GM18861 (cell line): ENCODE data around the gene MIP.
"Not testable (repeated sequence)": the region's sequence is repeated elsewhere in the genome, so short reads cannot be mapped to it uniquely, and the experiment has no call there.

Experiments used
- ATAC-seq: cut with Tn5 transposase; IDR thresholded peaks from one replicate; pipeline ENCODE4 v1.9.1; 2021; ENCODE audit not compliant: unreplicated experiment

The MIP gene

DNA sequence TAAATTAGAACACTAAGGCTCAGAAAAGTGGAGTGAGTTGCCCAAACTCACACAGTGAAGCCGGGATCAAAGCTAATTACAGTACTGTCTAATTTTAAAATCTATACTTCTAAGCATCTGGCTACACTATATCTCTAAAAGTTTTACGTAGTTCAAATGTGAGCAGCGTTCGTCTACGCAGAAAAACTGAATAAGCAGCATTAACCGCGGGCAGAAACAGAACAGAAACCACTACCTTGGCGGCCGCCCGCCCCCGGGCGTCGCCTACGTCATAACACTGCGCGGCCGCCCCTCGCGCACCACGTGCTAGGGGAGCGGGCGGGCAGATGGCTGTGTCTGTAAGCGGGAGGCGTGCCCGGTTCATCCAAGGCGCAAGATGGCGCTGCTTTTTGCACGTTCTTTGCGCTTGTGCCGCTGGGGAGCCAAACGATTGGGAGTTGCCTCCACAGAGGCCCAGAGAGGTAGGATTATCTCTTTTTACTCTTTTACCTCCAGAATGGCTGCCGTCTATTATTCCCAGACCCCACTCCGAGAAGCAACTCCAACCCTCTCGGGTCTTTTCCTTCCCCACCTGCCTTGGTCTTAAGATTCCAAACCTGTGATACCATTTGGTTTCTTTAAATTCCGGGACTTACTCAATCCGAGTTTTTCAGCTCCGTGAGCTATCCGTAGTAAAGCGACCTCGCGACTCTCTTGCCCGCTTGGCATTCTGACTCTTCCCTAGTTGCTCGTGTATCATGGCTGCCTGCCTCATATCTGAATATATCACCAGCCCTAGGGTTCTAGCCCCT is 14.0 kb upstream of the MIP start, which contains the start of gene SPRYD4:
Gene SPRYD4, plus strand, starts transcription at position 363 of the 791 bp plus-strand sequence. Its CDS starts 14 bp downstream, at position 377.
- peak; percentile 80 for ATAC-seq

DNA sequence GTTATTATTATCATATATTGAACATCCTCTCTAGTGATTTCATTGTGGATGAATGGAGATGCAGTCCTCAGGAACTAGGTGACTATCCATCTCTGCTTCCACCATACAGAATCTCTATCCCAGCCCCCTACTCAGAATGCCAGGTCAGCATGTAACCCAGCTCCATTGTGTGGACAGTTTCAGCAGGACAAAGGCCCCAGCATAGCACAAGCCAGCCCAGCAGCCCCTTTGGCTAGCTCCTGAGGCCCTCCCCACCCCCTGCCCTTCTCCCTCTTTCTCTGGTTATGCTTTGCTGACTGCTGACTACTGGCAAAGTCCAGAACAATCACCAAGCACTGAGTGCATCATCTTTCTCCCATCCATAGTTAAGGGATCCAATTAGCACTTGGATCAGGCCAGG is 8.1 kb upstream of the MIP start:
- no peak for ATAC-seq

- ATAC-seq: no peak
Observed at GRCh38 chr12:56461235-56462159, 7.0 kb upstream of the MIP start.

- ATAC-seq: no peak
Observed at GRCh38 chr12:56457817-56458216, 3.4 kb upstream of the MIP start.

- ATAC-seq: no peak
Observed at GRCh38 chr12:56451147-56451546, 3.3 kb downstream of the MIP start.

GRCh38 chr12:56450241-56450640 is 4.2 kb downstream of the MIP start:
- no peak for ATAC-seq

GRCh38 chr12:56449622-56449984 is 4.9 kb downstream of the MIP start:
- no peak for ATAC-seq

DNA sequence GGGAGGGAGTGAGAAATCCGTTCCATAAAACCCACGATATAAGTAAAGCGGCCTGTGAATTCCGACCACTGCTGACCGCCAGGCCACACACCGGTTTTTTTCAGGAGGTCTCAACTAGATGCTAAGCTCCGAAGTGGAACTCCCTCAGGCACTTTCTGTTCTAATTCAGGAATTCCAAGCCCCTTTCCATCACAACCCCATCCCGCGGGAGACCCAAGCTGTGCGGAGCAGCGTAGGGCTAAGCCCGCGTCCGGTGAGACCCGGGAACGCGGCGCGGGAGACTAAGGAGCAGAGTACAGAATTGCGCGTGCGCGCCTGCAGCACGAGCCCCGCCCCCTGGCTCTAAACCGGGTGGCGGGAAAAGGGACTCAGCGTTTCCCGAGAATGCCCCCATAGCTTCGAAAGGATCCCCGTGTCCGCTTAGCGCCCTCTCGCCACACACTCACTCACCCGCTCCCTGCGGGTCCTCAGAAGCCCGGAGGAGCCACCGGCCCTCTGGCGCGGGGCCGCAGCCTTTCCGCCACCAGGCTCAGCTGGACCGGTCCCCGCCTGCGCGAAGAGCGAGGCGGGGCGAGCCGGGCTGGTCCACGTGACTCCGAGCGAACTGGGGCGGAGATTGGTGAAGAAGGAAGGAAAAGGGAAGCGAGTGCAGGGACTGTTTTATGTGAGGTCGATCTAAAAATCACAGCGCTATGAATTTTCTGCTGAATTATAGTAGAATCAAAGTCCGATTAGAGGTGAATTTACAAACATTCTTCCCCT is 5.4 kb downstream of the MIP start, which contains the start of gene TIMELESS:
Gene TIMELESS, minus strand, starts transcription at position 567 of the 762 bp plus-strand sequence. CDS start 15,256 bp downstream, outside the sequence.
- peak; percentile 84 for ATAC-seq

- ATAC-seq: not testable (repeated sequence)
Observed at GRCh38 chr12:56443208-56443607, 11.2 kb downstream of the MIP start.

DNA sequence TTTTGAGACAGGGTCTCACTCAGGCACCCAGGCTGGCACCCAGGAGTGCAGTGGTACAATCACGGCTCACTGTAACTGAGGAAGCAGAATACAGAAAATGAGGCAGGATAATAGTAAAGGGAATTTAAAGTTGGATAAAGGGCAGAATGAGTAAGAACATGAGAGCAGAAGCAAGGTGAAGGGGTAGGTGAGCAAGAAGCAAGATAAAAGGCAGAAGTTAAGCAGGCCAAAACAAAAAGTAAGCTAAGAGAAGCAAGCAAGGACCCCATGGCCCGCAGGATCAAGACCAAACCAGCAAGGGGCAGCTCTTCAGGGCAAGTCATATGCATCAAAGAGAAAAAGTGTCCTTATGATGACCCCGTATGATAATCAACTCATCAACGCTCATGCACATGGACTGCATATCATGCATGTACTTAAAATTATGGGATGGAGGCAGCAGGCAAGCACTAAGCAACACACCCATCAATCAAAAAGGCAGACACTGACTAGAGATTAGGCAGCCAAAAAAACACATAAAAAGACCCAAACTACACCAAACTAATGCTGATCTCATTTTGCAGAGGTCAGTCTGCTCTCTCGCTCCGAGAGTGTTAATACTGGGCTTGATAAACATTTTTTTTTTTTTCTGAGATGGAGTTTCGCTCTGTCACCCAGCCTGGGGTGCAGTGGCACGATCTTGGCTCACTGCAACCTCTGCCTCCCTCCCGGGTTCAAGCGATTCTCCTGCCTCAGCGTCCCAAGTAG is 16.9 kb downstream of the MIP start:
- no peak for ATAC-seq

- ATAC-seq: no peak
Observed at GRCh38 chr12:56434828-56435227, 19.6 kb downstream of the MIP start.

GRCh38 chr12:56431850-56432249 is 22.6 kb downstream of the MIP start:
- ATAC-seq: no peak

DNA sequence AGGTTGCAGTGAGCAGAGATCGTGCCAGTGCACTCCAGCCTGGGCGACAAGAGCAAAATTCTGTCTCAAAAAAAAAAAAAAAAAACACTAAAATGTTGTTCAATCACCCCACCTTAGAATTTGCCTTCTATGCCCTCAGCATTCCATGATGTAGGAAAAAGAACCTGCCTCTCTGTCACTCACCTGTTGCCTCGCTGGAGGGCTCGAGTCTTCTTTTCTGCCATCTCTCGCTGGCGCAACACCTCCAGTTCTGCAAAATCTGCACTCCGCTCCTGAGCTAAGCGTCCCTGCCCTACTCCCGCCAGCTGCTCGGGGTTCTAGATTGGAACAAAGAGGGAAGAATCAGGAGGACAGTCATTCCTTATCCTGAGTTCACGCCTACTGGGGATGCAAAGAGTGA is 23.2 kb downstream of the MIP start:
- ATAC-seq: no peak

DNA sequence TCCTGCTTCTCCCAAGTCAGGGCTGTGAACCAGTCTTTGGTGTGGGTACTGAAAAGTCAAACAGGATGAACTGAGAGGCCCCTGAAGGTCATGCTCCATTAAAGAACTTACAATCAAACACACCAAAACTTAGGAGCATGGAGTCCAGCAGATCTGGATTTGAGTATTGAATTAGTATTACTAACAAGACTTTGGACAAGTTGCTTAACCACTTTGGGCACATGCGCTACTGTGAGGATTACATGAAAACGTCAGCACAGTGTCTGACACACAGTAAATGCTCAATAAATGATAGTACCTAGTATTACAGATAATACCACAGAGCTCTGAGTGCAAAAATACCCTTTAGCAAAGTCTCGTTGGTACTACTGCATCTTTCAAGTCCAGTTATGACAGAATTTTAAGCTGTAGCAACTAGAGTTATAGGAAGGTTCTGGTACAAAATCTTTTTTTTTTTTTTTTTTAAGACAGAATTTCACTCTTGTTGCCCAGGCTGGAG is 28.5 kb downstream of the MIP start:
- ATAC-seq: no peak

DNA sequence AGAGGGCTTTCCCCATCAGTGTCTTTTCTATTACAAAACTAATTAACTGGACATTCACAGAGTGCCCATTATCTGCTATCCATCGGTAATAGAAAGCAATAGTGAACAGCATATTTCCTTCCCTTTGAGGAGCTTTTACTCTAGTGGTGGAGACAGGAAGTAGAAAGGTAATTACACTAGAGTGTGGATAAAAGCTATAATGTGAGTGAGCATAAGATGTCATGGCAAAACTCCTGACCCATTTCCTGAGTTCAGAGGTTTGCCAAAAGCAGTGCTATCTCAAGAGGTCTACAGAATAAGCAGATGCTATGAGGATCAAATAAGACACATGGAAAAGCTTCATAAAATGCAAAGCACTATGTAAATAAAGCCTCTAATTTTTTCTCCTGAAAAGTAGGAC is 29.3 kb downstream of the MIP start:
- no peak for ATAC-seq

- no peak for ATAC-seq
Observed at GRCh38 chr12:56420411-56420810, 34.0 kb downstream of the MIP start.

DNA sequence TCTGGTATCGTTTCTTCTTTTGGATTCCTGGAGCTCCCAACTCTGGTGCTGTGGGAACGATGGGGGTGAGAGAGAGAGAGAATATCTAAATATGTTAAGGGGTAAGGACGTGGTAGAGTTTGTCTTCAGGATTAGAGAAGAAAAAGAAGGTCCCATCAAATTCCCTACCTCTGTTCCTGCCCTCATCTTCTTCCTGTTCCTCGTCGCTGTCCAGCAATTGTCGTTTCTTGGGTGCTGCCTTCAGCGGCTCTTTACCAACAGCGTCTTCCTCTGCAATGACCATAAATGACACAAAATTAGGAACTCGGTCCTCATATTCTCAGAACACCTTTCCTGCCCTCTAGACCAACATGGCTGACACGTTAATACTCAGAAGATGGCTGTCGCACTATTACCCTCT is 36.7 kb downstream of the MIP start:
- ATAC-seq: no peak

DNA sequence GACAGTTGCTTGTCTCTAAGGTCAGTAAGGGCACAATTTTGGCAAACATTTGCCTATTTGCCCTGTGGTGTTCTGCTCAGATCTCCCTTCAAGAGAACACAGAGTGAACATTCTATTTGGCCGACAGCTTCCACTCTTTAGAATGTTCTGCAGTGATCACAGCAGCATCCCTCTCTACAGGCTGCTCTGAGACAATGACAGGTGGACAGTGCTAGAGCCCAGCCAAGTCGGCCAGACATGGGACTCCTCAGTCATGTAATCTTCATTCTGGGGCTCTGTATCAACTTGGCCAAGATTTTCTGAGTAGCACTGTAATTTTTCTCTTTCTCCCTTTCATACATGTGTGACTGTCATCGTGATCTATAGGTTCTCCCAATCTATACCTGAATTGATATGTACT is 40.1 kb downstream of the MIP start:
- no peak for ATAC-seq

- ATAC-seq: no peak
Observed at GRCh38 chr12:56413392-56413791, 41.1 kb downstream of the MIP start.
